Hippocampal formation (tissue), 2 donors: ENCODE results near the gene PDXK.
"Not testable (repeated sequence)": the region's sequence is repeated elsewhere in the genome, so short reads cannot be mapped to it uniquely, and the experiment has no call there.

Experiments used
- DNase-seq, 2 donors: peaks; one replicate each; lab custom pipeline; 2025; lab: John Stamatoyannopoulos, UW

PDXK gene

GRCh38 chr21:43697758-43698643, 20.9 kb upstream of the PDXK start:
- no peak for DNase-seq

- DNase-seq = not testable (repeated sequence)
Observed at GRCh38 chr21:43699492-43699777, 19.5 kb upstream of the PDXK start.

GRCh38 chr21:43699933-43700599, 18.9 kb upstream of the PDXK start:
- DNase-seq = no peak

- no peak for DNase-seq
Observed at GRCh38 chr21:43701936-43702784, 16.8 kb upstream of the PDXK start.

GRCh38 chr21:43702785-43703034, 16.2 kb upstream of the PDXK start:
- no peak for DNase-seq

- DNase-seq = no peak
Observed at GRCh38 chr21:43703035-43703880, 15.7 kb upstream of the PDXK start.

- no peak for DNase-seq
Observed at GRCh38 chr21:43707462-43707861, 11.5 kb upstream of the PDXK start.

GRCh38 chr21:43708745-43709381, 10.1 kb upstream of the PDXK start:
- DNase-seq = no peak

- no peak for DNase-seq
Observed at GRCh38 chr21:43712268-43712942, 6.5 kb upstream of the PDXK start.

- DNase-seq = not testable (repeated sequence)
Observed at GRCh38 chr21:43713123-43713522, 5.8 kb upstream of the PDXK start.

GRCh38 chr21:43716376-43717165, 2.4 kb upstream of the PDXK start:
- no peak for DNase-seq

GRCh38 chr21:43717166-43717853, 1.6 kb upstream of the PDXK start:
- DNase-seq = no peak

GRCh38 chr21:43717967-43718871, 710 bp upstream of the PDXK start:
- DNase-seq = no peak

- no peak for DNase-seq
Observed at GRCh38 chr21:43719748-43720538, 1.0 kb downstream of the PDXK start.

GRCh38 chr21:43720539-43721166, 1.7 kb downstream of the PDXK start:
- no peak for DNase-seq

GRCh38 chr21:43721206-43721605, 2.3 kb downstream of the PDXK start:
- no peak for DNase-seq

- no peak for DNase-seq
Observed at GRCh38 chr21:43721939-43722338, 3.0 kb downstream of the PDXK start.
